SK-N-SH treated with all-trans-retinoic acid at 6 μM for 48 hours (cell line): ENCODE data around the gene KHDRBS2.

Source experiments
- TCF4 ChIP-seq: fragments of 250-450 bp; sonication (Bioruptor Pico); IDR thresholded peaks from 2 replicates; pipeline ENCODE4 v1.8.0; 2021; ENCODE audit warnings: mild to moderate bottlenecking, moderate library complexity, borderline replicate concordance
- ZFP30 ChIP-seq: fragments of 450-650 bp; formaldehyde crosslinking; IDR thresholded peaks from 2 replicates; pipeline ENCODE4 v1.5.0; 2022; ENCODE audit warnings: mild to moderate bottlenecking, moderate library complexity
- TF ChIP-seq, protein P1 (sequence below): fragments of 250-450 bp; sonication (Bioruptor Pico); IDR thresholded peaks from 2 replicates; pipeline ENCODE4 v1.5.1; 2021; ENCODE audit warnings: mild to moderate bottlenecking, moderate library complexity
- TF ChIP-seq, protein P2 (sequence below): fragments of 250-450 bp; sonication (Bioruptor Pico); IDR thresholded peaks from 2 replicates; pipeline ENCODE4 v1.8.0; 2020; ENCODE audit warnings: mild to moderate bottlenecking, moderate library complexity, borderline replicate concordance
- TF ChIP-seq, protein P3 (sequence below): fragments of 250-450 bp; sonication (Bioruptor Pico); IDR thresholded peaks from 2 replicates; pipeline ENCODE4 v1.5.1; 2020; ENCODE audit warnings: low read depth, mild to moderate bottlenecking, moderate library complexity

DNA sequence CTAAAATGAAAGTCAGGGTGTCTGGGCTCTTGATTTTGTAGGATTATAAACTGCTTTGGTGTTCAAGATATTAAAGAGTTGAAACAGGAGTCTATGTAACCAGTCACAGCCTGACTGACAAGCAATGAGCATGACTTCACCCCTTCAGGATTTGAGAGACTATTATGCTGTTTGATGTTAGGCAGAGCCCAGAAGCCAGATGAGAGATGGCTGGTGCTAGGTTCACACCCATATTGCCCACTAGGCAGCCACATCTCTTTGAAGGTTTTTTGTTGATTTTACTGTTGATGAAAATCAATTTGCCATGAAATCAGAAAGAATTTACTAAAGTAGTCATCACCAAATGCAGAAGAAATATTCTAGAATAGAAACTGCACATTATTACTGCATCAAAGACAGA, 243.6 kb downstream of the KHDRBS2 start:
- TF ChIP-seq, protein P1, sequence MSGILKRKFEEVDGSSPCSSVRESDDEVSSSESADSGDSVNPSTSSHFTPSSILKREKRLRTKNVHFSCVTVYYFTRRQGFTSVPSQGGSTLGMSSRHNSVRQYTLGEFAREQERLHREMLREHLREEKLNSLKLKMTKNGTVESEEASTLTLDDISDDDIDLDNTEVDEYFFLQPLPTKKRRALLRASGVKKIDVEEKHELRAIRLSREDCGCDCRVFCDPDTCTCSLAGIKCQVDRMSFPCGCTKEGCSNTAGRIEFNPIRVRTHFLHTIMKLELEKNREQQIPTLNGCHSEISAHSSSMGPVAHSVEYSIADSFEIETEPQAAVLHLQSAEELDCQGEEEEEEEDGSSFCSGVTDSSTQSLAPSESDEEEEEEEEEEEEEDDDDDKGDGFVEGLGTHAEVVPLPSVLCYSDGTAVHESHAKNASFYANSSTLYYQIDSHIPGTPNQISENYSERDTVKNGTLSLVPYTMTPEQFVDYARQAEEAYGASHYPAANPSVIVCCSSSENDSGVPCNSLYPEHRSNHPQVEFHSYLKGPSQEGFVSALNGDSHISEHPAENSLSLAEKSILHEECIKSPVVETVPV (CRISPR knock-in tag): no peak
- TF ChIP-seq ZFP30 (CRISPR knock-in tag): no peak
- TF ChIP-seq, protein P2, sequence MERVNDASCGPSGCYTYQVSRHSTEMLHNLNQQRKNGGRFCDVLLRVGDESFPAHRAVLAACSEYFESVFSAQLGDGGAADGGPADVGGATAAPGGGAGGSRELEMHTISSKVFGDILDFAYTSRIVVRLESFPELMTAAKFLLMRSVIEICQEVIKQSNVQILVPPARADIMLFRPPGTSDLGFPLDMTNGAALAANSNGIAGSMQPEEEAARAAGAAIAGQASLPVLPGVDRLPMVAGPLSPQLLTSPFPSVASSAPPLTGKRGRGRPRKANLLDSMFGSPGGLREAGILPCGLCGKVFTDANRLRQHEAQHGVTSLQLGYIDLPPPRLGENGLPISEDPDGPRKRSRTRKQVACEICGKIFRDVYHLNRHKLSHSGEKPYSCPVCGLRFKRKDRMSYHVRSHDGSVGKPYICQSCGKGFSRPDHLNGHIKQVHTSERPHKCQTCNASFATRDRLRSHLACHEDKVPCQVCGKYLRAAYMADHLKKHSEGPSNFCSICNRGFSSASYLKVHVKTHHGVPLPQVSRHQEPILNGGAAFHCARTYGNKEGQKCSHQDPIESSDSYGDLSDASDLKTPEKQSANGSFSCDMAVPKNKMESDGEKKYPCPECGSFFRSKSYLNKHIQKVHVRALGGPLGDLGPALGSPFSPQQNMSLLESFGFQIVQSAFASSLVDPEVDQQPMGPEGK (CRISPR knock-in tag): no peak
- no peak for TF ChIP-seq TCF4 (CRISPR knock-in tag)
- TF ChIP-seq, protein P3, sequence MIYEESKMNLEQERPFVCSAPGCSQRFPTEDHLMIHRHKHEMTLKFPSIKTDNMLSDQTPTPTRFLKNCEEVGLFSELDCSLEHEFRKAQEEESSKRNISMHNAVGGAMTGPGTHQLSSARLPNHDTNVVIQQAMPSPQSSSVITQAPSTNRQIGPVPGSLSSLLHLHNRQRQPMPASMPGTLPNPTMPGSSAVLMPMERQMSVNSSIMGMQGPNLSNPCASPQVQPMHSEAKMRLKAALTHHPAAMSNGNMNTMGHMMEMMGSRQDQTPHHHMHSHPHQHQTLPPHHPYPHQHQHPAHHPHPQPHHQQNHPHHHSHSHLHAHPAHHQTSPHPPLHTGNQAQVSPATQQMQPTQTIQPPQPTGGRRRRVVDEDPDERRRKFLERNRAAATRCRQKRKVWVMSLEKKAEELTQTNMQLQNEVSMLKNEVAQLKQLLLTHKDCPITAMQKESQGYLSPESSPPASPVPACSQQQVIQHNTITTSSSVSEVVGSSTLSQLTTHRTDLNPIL: no peak
